GM19397 (cell line): ENCODE measurements around the gene DNAJC21.
A peak's percentile ranks its signal among the peaks of the same experiment; 100 is the strongest.

Experiments
- ATAC-seq: cut with Tn5 transposase; IDR thresholded peaks from one replicate; pipeline ENCODE4 v1.9.1; 2021; ENCODE audit warnings: mild to moderate bottlenecking, moderate library complexity; ENCODE audit not compliant: unreplicated experiment

The DNAJC21 gene

DNA sequence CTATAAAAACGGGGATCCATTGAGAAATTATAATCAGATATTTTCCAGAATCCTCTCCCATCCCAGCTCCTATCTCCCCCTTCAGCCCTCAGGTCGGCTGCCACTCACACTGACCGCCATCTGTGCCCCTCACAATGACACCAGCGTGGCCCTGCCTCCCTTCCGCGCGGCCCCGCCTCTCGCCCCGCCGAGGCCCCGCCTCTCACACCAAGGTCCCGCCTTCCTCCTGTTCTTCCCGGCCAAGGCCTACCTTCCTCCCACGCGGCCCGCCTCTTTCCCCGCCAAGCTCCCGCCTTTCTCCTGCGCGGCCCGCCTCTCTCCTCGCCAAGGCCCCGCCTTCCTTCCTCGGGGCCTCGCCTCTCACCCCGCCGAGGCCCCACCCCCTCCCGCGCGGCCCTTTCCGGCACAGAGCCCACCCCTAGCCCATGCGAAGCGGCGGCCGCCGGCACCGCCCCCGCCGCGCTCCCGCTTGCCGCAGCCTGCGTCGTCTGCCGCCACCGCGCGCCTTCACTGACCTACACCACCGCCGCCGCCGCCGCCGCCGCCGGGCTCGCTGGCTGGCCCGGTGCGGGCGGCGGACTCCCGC, at the start of gene DNAJC21:
DNAJC21 (plus strand) TSS at position 426 of the 586 bp plus-strand sequence. CDS start 261 bp downstream, outside the sequence.
- peak; percentile 90 for ATAC-seq

DNA sequence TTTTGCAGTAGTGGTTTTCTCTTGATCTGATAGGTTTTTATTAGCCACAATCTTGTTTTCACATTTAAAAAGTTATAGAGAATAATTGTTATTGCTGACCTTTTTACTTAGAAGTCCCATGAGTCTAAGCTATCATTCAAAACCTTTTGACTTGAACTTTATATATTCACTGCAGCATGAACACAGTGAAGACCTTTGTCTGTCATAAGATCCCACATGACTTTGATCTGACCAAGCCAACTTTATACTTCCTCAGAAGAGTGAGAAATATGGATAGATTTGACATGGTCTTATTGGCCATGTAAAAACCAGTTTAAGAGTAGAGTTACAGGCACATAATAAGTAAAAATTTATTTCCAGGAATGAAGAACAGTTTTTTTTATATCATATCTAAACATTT, 48.1 kb upstream of the DNAJC21 start:
- ATAC-seq: no peak

DNA sequence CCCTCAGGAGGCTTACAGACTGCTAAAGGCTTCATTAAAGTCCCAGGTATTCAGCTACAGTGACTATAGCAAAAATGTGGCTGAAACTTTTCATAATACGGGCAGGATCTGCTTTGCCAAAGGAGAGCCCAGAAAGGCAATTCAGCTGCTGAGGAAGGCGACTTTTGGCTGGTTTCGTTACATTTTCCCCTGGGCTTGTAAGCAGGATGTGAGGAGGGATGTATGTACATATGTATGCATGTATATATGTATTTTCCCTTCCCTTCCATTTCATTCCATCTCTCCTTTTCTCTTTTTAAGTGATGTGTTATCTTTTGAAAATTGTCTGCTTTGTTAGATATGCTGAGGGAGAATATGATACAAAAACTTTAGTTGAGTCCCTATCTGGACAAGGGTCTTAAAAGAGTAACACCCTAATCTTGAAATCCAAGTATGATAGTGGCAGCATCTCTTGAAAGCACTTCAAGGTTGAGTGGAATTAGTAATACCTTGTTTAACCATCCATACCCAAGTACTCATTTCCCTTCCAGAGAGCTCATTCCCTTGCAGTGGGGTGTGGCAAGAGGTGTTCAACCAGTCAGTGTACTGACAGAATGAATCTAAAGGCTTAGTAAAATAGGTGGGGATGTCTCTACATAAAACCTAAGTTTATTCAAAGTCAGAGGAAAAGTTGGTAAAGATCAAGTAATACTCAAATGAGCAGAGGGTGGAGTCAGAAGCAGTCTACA, 42.8 kb upstream of the DNAJC21 start:
- ATAC-seq: no peak

DNA sequence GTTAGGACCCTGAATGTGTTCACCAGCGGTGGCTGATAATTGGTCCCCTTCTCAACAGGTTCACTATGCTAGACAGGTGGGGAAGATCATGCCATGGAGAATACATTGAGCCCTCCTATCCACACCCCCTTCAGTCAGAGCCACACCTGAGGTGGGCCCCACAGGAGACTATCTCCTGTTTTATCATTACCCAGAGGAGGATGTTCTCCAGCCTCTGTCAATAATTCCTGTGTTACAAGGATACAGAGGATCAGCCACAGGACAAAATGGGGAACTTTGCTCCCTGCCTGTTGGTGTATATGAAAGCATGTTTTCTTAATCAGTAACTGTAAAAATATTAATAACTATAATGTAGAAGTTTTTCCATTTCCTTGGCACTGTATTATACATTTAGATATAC, 40.0 kb upstream of the DNAJC21 start:
- no peak for ATAC-seq

DNA sequence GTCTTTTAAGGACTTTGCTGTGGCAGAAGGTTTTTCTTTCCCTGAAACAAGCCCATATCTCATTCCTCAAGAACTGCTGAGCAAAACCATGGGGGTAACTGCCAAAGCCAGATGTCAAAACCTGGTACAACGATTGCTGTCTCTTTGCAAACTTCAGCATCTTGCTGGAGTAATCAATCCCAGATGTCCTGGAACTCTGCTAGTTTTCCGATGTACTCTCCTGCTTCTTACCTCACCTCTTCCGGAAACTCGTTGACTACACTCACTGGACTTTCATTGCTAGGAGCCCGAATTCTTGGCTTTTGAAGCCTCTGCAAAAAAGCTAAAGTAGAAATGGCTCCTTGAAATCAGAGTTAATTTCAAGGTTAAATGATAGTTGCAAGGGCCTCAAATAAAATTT, 37.4 kb upstream of the DNAJC21 start:
- no peak for ATAC-seq

DNA sequence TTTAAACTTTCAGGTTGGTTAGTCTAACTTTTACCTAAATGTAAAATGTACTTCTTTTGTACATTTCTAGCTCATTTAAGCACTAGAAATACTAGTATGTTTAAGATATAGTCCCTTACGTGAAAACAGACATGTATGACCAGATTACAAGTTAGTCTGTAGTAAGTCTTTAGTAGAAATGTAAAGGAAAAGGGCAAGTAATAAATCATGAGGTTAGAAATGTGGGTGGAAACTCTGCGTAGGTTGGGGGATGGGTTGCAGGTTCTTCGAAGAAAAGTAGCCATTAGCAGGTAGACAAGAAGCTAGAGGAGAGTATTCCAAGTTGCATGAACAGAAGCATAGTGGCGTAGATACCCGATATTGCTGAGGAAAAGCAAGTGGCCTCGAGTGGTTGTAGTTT, 36.9 kb upstream of the DNAJC21 start:
- no peak for ATAC-seq

DNA sequence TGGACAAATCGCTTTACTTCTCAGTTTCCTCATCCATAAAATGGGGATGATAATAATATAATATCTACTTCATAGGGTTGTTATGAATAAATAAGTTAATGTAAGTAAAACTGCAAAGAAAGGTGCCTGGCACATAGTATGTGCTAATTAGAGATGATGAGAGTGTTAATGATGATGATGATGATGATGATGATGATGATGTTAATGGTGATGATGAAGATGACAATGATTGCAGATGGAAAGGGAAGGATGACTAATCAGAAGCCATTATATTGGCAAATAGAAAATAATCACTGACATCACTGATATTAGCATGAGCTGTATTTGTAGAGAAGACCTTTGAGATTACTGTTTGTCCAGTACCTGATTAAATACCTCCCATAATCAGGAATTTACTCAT, 34.6 kb upstream of the DNAJC21 start:
- ATAC-seq: no peak

DNA sequence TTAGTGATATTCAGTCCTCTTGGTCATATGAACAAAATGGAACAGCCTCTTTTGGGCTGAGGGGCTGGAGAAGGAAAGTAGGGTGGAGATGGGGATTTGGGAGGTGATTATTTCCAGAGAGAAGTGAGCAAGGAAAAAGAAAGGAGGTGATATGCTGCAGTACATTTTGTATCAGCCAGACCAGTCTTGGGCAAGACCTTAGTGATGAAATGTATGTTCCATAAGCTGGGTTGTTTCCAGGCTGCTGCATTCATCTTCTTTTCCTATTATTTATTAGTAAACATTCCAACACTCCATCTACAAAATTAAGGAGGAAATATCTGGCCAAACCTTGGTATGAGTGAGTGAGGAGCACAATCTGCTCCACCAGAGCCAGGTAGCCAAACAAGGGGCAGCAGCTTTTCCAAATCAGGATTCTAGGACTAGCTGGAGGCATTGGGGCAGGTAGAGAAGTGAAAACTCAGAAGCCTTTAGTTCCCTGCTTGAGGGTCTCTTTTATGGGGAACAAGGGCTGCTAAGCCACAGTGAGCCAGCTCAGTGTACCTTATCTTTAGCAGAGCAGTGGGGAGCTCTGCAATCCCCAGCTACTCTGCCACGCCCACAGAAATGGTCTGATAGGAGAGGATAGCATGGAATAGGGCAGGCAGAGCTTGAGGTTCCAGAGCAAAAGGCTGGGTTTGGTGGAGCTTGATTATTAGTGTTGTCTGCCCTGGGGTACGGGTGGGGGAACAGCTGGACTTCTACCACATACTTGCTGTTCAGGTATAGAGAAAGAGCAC, 33.5 kb upstream of the DNAJC21 start:
- no peak for ATAC-seq

DNA sequence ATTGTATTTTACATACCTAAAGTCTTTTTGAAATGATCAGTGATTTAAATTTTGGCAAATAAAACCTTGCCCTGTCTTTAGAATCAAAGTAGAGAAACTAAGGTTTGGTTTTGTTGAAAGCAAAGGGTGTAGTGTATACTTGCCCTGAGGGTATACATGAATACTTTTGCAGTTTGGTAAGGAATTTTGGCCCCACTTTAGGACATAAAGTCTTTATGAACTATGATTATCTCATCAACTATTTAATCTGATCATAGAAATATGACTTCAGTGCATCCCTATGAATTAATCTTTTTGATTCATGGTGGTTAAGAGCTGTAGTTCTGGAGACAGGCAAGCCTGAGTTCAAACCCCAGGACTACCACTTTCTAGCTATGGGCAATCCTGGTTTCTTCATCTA, 31.7 kb upstream of the DNAJC21 start:
- ATAC-seq: no peak

DNA sequence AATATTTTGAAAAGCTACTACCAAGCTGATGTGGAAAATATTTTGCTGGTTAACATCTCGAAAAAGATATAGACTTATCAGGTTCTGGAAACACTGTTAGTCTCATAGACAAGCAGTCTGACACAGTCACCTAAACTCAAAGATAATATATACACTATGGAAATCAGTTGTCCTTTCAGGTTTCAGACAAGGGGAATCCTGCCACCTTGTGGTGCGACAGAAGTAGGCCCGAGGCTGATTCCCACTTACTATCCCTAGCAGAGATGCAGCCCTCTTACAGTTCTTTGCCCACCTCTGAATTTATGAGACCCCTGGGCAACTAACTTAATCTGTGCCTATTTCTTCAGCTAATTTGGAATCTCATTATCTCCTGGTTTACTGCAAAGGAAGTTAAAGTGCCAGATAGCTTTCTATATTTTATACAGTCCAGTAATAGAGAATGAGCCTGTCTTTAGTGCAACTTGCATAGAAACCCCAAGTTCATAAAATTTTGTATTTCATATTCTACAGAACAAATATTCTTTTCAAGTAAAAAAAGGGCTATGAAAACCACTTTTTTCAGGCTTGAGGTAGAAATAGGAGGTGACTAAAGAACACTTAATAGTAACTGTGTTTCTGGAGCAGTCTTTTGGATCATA, 31.0 kb upstream of the DNAJC21 start:
- peak; percentile 80 for ATAC-seq

DNA sequence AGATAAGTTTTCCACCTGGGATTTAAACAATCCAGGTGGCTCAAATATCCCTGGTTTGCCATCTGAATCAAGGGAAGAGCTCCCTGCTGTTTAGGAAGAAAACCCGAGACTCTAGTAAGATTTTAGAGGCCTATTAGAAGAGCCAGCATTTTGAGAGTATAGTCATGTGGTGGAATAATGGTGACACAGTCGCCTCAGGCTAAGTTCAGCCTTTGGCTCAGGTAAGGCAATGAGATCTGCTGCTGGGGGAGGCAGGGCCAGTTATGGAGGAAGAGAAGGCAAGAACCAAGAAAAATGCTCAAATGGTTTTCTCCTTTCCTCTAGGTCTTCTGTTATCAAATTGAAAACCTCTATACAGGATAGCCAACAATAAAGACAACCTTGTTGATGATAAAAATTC, 30.3 kb upstream of the DNAJC21 start:
- ATAC-seq: no peak

DNA sequence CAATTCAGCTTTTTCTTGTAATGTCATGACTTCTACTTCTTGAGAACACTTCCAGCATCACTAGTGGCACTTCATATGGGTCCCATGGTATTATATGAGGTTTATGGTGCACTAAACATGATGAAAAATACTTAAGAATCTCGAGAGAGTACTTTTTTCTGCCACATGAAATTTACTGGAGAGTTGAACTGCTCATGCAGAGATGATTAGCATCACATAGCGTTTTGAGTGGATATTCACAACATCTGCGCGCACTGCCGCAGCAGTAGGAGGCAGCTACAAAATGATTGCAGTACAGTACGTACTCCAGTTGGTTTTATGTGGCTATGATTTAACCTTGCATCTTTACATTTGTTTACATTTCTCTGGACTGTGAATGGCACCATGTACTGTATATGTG, 28.7 kb upstream of the DNAJC21 start:
- ATAC-seq: no peak

DNA sequence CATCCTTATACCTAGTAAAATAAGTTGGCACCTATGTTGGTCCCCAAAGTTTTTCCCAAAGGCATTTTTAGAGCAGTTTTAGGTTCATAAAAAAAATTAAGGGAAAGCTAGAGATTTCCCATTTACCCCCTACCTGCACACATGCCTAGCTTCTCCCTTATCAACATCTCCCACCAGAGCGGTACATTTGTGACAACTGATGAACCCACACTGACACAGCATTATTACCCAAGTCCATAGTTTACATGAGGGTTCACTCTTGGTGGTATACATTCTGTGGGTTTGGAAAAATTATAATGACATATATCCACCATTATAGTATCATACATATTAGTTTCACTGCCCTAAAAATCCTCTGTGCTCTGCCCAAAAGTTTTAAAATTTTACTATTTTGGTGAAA, 26.1 kb upstream of the DNAJC21 start:
- ATAC-seq: no peak

DNA sequence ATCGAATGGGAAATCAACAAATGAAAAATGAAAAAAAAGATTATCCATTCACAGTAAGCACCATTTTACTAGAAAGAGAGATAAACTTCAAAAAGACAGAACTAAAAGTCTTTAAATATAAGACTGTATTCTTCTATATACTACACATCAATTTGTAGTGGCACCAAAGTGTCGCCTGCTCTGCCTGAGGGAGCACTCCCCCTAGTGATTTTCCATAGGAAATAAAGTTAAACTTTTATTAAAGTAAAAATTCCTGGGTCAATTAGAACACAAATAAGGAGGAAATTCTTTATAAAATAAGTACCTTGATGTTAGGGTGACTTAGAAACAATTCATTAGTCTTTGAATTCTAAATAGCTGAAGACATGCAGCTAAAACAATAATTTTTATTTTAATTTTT, 23.8 kb upstream of the DNAJC21 start:
- no peak for ATAC-seq

DNA sequence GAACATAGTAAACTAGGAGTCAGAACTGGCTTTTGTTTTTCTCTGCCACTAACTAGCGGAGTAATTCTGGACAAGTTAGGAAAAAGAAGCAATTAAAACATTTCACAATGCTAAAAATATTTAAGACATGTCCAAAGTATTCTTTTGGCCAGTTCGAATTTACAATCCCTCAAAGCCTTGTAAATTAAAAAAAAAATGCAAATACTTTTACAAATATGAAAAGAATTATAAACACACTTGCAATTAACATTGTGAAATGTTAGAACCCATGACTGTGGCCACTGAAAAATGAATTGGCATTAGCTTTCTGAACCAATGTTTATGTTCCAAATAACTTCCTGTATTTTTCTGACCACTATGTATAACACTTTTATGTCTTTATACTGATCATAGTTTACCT, 16.3 kb upstream of the DNAJC21 start:
- ATAC-seq: no peak

DNA sequence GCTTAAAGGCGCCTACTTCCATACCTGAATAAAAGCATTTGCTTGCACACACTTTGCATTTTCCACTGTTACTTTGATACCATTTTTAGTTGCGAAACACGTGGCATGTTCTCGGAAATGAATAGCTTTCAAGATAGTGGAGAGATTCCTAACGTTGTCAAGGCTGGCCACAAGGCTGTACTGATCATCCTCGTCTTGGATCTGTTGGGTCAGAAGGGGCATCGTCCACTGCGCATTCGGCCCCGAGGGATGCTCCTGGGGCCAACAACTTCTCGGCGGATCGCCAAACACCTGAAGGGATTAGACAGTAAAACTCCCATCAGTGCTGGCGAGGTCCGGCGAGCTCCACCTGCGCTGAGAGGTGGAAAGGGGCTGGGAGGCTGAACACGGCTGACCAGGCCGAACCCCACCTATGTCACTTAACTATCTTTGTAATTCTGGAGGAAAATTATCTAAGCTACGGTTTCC, 14.7 kb upstream of the DNAJC21 start:
- ATAC-seq: peak; percentile 7

DNA sequence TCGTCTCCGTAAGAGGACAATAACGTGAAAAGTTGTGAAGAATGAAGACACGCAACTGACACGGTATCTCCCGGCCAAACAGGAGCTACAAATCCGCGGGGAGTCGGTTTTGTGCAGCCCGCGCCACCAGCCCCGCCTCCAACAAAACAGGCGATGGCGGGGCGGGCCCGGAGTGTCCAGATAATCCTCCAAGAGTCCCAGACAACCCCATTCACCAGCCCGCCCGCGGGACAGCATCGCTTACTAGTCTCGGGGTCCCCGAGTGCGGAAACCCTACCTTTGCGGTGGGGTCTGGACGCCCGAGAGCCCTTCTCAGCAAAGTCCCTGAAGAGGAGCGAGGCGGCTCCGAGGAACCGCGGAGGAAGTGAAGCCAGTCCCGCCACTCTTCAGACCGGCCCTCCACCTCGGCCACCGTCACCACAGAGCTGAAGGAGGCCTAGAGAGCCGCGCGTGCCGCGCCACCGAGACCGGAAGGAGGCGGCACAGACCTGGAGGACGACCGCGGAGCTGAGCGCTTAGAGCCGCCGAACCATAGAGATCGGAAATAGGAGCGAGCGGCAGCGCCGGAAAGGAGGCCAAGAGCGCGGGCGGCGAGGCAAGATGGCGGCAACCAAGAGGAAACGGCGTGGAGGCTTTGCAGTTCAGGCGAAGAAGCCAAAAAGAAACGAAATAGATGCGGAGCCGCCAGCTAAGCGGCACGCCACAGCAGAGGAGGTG, 14.1 kb upstream of the DNAJC21 start, which contains the start of the genes BRIX1 and RAD1:
BRIX1 (plus strand) TSS at position 573 of the 717 bp plus-strand sequence; CDS start at position 601, 28 bp downstream.
RAD1 (minus strand) TSS at position 366 of the 717 bp plus-strand sequence. CDS start 612 bp downstream, outside the sequence.
- peak; percentile 99 for ATAC-seq

DNA sequence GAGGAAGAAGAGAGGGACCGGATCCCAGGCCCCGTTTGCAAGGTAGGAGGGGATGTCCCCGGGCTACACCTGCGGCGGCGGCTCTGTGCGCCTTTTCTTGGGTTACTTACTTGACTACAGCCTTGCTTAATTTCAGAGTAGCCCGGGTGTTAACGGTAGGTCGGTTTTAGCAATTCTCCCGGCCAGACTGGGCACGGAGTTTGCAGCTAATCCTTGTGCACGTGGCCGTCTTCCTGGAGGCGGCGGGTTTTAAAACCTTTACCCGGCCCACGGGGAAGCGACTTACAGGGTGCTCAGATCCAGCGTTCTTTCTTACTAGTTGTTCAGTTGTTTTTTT, 13.5 kb upstream of the DNAJC21 start:
- peak; percentile 12 for ATAC-seq

DNA sequence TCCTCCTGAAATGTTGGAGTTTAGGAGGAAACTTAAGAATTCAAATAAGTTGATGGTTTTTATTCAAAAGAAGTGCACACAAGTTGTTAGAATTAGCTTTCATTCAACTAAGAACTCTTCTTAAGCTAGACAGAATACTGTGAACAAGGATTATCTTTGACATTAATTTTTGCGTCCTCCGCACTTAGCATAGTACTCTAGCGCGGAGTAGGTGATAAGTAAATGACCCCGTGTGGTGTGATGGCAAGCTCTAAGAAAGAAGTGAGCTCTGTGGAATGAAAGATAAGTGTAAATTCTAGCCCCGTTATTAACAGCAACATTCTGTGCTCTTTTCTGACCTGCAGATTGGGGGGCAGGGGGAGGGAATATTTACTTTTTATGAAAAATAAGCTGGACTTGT, 12.8 kb upstream of the DNAJC21 start:
- no peak for ATAC-seq

DNA sequence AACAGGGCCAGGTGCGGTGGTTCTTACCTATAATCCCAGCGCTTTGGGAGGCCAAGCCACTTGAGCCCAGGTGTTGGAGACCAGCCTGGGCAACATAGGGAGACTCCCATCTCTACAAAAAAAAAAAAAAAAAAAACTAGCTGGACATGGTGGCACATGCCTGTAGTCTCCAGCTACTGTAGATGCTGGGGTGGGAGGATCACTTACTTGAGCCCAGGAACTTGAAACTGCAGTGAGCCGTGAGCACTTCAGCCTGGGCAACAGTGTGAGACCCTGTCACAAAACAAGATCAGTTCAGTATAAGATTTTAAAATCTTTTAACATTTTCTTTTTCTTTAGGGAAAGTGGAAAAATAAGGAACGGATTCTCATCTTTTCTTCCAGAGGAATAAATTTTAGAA, 11.3 kb upstream of the DNAJC21 start:
- ATAC-seq: no peak

DNA sequence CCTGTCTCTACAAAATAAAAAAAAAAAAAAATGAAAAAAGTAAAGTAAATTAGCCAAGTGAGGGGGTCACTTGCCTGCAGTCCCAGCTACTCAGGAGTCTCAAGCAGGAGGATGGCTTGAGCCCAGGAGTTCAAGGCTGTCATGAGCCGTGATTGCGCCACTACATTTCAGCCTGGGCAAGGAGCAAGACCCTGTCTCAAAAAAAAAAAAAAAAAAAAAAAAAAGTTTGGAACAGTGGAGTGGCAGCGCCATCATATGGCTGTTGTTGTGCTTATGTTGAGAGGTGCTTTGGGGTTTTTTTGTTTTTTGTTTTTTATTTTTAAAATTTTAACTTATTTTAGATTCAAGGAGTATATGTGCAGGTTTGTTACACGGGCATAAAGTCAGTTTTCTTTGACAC, 10.3 kb upstream of the DNAJC21 start:
- ATAC-seq: no peak
